Activated CD4-positive, CD25-positive, alpha-beta regulatory T cell treated with anti-CD3 and anti-CD28 coated beads, Interleukin-2, amount 50 U/mL, for 72 hours (primary cell): ENCODE measurements around the gene SETD2.
"Not testable (repeated sequence)": the region's sequence is repeated elsewhere in the genome, so short reads cannot be mapped to it uniquely, and the experiment has no call there.

Experiments
- DNase-seq: peaks from one replicate; pipeline ENCODE4 v3.0.0; 2021

SETD2 gene, protein sequence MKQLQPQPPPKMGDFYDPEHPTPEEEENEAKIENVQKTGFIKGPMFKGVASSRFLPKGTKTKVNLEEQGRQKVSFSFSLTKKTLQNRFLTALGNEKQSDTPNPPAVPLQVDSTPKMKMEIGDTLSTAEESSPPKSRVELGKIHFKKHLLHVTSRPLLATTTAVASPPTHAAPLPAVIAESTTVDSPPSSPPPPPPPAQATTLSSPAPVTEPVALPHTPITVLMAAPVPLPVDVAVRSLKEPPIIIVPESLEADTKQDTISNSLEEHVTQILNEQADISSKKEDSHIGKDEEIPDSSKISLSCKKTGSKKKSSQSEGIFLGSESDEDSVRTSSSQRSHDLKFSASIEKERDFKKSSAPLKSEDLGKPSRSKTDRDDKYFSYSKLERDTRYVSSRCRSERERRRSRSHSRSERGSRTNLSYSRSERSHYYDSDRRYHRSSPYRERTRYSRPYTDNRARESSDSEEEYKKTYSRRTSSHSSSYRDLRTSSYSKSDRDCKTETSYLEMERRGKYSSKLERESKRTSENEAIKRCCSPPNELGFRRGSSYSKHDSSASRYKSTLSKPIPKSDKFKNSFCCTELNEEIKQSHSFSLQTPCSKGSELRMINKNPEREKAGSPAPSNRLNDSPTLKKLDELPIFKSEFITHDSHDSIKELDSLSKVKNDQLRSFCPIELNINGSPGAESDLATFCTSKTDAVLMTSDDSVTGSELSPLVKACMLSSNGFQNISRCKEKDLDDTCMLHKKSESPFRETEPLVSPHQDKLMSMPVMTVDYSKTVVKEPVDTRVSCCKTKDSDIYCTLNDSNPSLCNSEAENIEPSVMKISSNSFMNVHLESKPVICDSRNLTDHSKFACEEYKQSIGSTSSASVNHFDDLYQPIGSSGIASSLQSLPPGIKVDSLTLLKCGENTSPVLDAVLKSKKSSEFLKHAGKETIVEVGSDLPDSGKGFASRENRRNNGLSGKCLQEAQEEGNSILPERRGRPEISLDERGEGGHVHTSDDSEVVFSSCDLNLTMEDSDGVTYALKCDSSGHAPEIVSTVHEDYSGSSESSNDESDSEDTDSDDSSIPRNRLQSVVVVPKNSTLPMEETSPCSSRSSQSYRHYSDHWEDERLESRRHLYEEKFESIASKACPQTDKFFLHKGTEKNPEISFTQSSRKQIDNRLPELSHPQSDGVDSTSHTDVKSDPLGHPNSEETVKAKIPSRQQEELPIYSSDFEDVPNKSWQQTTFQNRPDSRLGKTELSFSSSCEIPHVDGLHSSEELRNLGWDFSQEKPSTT (N-terminal part only)

DNA sequence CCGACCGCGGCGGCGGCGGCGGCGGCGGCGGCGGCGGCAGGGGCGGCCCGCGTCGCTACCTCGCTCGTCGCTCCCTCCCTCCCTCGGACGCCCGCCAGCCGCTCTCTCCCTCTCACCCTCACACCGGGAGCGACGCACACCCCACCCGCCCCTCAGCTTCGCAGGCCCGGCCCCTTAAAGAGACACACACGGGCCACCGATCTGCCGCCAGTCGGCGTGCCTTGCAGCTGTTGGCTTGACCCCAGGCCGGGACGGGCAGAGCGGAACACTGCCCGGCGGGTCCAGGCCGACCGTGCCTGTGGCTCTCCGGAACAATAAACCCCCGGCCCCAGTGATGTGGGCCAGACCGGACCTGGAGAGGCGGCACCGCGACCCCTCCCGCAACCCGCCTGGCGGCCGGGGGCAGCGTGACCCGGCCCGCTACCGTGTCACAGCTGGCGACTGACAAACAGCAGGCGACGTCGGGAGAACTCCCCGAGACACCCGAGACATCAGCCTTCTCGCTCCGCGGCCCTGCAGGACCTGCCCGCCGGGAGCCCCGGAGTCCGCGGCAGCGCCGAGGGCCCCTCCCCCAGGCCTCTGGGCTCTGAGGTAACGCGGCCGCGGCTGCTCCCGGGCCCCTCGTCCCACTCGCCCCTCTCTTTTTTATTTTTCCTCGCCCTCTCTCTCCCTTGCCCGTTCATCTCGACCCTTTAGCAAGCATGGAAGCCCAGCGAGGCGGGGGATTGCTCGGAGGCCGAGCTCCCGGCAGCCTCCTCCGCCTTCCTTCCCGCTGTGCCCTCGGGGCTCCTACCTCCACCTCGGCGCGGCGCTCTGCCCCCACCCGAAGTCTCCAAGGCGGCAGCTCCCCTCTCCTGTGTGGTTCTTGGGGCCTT is at the start of gene SETD2:
SETD2 (minus strand) TSS at position 107 of the 875 bp plus-strand sequence. CDS start 189 bp downstream, outside the sequence.
- DNase-seq: peak; percentile 80

DNA sequence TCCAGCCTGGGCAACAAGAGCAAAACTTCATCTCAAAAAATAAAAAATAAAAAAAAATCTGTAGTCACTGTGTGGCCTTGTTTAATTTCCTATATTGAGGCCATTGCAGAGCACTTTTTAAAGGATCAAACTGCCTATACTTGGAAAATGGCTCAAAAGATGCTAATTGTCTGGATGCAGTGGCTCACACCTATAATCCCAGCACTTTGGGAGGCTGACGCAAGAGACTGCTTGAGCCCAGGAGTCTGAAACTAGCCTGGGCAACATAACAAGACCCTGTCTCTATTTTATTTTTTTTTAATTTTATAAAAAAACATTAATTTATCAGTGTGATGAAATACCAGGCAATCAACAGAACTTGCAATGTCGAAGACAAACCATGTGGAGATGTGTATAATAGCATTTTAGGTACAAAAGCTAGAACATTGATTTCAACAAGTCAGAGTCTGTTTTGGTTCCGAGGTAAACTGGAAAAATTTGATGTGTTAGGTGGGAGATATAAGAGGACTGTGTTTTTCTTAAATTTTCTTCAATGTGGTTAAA is 47.0 kb upstream of the SETD2 start:
- DNase-seq: no peak

DNA sequence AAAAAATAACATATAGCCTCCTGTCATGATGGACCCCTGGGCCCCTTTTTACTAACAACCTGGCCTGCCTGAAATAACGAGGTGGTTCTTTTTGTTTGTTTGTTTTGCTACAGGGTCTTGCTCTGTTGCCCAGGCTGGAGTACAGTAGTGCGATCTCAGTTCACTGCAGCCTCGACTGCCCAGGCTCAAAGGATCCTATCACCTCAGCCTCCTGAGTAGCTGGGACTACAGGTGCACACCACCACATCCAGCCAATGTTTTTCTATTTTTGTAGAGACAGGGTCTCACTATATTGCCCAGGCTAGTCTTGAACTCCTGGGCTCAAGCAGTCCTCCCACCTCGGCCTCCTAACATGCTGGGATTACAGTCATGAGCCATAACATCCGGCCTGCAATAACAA is 42.1 kb upstream of the SETD2 start:
- DNase-seq: not testable (repeated sequence)

DNA sequence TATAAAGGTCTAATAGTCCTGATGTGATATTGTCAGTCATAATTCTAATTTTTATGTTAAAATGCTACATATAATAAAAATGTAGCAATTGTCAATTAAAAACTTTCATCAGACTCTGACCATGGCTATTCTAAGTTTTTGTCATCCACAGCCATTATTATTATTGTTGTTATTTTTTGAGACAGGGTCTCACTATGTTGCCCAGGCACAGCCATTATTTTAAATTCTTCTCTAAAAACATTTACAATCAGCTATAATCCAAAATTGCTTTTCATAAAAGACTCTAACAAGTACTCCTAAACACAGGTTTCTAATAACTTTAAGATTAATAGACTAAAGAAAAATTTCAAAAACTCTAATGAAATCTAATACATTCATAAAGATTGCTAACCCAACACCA is 41.0 kb upstream of the SETD2 start:
- DNase-seq: no peak

DNA sequence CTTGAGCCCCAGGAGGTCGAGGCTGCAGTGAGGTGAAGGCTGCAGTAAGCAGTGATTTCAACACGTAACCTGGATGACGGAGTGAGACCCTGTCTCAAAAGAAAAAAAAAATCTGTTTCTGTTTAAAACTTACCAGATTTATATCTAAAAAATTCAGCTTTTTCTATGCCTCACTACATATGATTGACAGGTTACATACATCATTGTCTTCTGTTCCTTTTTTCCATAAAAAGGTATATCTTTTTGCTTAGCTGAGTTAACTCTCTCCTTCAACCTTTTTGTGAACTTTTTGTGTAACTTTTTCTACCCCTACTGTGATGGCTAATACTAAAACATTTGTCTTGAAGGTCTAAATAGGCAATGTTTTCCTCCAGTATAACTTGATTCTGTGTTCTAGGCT is 38.6 kb upstream of the SETD2 start:
- no peak for DNase-seq

DNA sequence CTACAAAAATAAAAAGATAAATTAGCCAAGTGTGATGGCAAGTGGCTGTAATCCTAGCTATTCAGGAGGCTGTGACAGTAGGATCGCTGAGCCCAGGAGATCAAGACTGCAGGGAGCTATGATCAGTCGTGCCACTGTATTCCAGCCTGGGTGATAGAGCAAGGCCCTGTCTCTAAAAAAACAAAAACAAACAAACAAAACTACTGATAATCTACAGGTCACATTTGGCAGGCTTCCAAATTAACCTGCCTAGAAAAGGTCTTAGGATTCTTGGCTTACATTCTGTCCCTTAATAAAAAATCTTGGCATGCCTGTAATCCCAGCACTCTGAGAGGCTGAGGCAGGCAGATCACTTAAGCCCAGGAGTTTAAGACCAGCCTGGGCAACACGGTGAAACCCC is 33.4 kb upstream of the SETD2 start:
- DNase-seq: no peak

DNA sequence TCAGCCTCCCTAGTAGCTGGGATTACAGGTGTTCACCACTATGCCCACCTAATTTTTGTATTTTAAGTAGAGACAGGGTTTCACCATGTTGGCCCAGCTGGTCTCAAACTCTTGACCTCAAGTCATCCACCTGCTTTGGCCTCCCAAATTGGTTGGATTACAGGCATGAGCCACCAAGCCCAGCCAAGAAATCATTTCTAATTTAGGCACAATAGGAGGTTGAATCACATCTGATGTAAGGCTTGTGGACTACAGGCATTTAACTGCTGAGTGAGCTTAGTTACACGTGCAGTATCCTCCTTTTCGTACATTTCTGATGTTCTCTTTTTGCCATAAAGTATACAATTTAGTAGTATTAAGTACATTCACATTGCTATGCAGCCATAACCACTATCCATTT is 31.1 kb upstream of the SETD2 start:
- no peak for DNase-seq

DNA sequence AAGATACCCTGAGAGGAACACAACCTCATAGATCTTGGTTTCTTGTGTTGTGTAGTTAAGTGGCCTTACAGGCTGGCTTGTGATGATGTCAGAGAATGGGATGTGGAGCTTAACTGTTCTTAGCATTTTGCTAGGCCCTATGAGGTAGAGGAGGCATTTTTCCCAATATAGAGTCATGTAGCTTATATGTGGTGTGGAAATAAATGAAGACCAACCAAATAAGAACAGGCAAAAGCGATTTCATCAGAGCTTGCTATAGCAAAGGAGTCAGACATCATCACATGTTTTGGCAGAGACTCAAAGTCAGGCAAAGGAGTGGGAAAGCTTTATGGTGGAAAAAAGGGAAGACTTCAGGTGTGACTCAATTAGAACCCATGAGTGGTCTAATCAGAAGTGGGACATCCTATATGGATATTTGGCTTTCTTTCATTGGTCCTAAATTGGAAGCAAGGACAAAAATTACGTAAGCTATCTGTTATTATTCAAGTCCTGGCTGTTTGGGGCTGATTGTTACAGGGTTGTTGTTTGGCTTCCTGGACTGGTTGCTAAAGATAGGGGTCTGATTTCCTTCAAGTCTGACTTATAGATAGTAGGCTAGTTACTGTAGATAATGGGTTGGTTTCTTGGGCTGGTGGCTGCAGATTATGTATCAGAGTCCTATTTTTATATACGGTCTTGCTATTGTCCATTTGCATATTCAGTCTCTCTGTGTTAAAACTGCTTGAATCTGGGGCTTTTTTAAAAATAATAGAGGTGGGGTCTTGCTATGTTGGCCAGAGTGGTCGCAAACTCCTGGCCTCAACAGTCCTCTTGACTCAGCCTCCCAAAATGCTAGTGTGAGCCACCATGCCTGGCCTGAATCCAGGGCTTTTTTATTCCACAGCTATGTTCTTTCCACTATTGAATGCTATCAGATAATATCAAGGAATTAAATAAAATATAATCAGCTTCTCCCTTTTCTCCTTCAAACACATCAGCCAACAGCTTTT is 30.3 kb upstream of the SETD2 start:
- DNase-seq: no peak

DNA sequence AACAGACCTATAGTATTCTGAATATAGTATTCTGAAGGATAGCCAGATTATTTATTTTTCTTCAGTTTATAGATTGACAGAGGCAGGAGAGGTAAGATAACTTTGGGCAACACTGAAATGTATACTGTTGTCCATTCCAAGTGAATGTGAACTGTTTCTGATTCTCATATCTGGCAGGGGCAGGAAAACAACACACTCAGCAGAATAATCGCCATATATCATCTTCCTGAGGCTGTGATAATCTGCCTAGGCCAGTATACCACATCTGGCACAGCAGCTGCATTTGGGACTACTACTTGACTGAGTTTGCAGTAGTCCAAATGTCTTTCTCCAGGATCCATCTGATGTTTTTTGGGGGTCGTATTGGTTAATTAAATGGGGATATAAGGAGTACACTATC is 22.4 kb upstream of the SETD2 start:
- DNase-seq: no peak

DNA sequence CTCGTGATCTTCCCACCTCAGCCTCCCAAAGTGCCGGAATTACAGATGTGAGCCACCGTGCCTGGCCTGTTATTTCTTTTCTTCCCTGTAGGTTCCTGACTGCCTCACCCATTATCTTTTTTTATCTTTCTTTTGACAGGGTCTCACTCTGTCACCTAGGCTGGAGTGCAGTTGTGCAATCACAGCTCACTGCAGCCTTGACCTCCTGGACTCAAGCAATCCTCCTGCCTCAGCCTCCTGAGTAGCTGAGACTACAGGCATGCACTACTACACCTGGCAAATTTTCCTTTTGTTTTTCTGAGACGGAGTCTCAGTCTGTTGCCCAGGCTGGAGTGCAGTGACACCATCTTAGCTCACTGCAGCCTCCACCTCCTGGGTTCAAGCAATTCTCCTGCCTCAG is 17.8 kb upstream of the SETD2 start:
- not testable (repeated sequence) for DNase-seq

DNA sequence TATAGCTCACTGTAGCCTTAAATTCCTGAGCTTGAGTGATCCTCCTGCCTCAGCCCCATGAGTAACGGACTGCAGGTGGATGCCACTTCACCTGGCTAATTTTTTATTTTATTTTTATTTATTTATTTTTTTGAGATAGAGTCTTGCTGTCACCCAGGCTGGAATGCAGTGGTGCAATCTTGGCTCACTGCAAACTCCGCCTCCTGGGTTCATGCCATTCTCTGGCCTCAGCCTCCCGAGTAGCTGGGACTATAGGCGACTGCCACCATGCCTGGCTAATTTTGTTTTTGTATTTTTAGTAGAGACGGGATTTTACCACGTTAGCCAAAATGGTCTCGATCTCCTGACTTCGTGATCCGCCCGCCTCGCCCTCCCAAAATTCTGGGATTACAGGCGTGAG is 16.1 kb upstream of the SETD2 start:
- not testable (repeated sequence) for DNase-seq

DNA sequence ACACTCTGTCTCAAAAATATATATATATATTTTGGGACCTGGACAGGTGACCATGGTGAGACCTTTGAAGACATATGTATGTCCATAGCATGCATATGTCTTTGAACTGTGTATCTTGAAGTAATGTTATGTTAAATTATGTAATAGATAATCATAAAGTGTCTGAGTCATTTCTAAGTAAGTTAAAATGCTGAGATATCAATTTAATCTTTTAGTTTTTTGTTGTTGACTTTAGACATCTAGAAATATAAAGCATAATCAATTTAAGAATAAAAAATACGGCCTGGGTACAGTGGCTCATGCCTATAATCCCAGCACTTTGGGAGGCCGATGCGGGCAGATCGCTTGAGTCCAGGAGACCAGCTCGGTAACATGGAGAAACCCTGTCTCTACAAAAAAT is 12.7 kb upstream of the SETD2 start:
- DNase-seq: no peak

DNA sequence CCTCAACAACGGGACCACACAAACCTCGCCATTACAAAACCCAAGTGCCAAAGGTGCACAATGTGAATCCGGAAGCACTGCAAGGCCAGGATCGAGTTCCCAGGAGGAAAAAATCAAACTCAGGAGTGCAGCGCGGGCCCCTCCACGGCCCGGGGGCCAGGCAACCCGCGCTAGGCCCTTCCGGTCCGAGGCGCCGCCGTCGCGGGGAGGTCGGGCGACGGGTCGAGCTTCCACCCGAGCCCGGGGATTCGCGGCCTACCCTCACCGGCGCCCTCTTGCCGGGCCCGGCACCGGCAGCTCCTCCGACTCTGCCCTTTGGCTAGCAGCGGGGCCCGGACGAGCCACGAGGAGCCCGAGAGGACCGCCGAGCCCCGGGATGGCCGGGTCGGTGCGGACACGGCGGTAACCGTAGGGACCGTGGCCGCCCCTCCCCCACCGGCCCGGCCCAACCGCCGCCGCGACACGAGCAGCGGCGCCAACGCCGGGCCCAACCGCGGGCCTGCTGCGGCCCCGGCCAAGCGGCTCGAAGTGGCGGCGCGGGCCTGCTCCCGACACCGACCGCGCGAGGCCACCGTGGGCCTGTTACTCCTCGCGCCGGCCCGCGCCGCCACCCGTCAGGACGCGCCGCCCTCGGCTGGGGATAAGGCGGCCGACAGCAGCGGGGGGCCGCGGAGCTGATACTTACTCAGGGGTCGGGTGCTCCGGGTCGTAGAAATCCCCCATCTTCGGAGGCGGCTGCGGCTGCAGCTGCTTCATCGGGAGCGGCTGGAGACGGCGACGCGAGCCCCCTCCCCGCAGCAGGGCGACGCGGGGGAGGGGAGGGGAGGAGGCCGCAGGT is 525 bp downstream of the SETD2 start:
- peak; percentile 71 for DNase-seq

DNA sequence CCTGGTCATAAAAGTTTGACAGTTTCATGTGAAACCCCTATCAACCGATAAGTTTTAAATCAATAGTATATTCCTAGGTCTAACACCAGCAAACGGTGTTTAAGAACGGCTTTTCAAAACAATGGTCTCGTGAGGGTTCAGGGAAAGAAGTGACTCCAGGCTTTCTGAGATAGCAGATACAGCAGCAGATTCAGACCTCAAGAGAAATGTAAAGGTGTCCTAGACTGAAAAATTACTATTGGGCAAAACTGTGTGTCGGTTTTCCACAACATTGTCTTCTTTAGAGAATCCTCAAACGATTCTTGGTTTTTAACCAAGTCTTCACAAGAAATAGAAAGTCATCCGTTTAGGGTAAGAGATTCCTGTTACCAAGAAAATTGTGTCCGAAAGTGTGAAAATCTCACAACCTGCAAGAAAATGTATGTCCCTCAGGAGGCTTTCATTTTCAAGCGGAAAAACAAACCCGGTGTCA is 1.2 kb downstream of the SETD2 start:
- no peak for DNase-seq

DNA sequence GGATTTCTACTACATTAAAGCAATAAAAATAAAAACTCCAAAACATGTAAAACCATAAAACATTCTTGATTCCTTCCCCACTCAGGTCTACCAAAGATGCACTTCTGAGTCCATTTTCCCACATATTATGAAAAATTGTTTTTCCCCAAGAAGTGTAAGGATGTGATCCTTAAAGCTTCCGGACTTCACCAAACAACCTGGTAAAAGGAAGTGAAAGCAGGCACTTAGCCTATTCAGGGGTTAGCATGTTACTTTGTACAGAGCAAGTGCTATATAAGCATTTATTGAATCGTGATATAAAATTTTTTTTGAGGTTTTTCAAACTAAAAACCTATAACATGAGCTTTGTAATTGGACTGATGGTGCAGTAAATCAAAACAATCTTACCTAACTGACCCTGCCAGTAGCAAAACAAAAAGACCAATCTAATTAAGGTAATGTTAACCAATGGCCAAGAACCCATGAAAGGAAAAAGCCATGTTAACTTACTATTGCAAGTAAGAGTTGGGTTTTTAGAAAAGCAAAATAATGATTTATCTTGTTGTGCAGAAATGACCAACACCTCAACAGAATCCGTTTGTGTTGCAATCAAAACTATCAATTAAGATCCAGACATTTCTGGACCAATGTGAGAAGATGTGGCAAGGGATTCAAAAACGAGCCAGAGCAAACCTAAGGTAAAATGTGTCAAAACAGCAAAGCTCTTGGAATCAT is 1.8 kb downstream of the SETD2 start:
- DNase-seq: no peak

DNA sequence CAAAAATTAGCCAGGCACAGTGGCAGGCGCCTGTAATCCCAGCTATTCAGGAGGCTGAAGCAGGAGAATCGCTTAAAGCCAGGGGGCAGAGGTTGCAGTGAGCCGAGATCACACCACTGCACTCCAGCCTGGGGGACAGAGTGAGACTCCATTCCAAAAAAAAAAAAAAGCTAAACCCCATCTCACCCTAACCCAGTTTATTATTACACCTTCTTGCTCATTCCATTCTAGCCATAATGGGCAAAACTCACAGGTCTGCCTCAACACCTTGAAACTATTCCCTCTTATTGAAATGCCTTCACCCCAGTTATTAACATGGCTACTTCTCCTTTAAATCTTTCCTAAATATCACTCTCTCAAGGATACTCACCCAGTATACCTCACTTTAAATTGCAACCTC is 4.1 kb downstream of the SETD2 start:
- DNase-seq: no peak

DNA sequence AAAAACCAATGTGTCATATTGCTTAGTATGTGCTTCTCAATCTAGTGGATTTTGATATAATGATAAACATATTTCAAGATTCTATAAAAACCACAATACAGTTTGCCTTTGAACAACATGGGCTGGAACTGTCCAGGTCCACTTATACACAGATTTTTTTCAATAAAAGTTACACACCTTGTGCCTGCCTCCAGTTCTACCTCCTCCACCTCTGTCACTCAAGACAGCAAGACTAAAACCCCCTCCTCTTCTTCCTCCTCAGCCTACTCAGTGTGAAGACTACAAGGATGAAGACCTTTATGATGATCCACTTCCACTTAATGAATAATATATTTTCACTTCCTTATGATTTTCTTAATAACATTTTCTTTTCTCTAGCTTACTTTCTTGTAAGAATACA is 5.7 kb downstream of the SETD2 start:
- no peak for DNase-seq

DNA sequence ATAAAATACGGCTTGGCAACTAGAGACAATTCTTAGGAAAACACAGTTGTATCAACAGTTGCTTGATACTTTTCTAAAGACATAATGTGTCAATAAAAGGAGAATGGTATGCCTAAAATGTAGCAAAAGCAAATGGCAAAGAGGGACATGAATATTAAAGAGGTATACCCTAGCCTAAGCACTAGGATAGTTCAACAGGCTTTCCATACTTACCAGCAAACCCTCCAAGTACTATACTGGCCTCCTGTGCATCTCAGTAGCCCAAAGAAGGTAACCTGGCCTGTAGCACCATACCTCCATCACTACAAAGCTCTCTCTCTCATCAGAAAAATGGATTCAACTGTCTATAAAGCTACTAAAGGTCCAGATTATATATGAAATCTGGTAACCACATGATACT is 7.5 kb downstream of the SETD2 start:
- DNase-seq: no peak

DNA sequence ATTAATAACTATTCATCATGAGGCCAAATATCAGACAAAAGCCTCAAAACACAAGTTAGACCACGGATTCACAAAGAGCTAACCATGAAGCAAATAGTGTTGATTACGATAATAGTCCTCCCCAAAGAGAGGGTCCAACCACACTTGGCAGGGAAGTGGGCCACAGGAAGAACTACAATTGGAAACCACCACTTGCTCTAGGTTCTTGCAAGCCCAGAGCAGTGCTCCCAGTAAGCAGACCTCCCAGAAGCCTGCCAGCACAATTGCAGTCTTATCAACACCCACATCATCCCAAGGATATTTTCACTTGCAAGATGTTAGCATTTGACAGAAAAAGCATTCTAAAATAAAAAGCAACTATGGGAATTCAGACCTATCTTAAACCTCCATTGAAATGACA is 11.3 kb downstream of the SETD2 start:
- DNase-seq: no peak
